ENCODE measurements around the gene LINC00305.

The LINC00305 gene

GRCh38 chr18:64148988-64149387 lies at the start of gene LINC00305:
TSS of gene LINC00305 (minus strand) at chr18:64149088.
- no peak for DNase-seq

DNA sequence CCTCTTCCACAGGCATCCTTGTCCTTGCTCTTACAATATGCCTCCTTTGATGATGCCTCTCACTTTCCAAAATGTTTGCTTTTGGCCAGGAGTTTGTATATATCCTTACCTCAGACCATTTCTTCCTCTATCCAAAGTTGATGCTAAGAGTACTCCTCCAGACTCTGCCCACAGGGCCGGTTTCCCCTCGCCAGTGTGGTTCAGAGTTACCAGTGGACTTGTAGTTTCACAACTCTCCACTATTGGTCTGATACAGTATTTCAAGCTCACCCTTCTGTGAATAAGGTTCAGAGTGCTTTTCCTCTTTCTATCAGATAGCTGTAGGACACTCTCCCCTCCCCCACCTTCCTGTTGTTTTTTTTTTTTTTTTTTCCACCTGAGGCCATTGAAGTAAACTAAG lies 42.2 kb upstream of the LINC00305 start:
- no peak for DNase-seq

DNA sequence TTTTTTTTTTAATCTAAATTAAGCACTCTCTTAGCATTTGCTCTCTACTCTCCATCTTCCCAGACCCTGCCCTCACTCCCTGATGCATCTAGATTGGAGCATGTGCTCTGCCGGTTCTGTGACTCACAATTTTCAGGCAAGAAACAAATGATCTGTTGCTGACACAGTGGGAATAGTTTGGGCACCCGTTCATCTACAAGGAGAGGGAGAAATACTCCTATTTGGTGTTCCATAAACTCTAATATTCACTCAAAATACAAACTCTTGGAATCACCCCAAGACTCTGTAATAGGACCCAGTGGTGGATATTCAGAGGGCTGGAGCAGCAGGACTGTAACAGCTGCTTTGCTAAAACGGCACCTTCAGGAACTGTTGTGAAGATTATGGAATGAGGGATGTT lies 37.1 kb upstream of the LINC00305 start:
- no peak for DNase-seq

GRCh38 chr18:64183665-64184064 lies 34.8 kb upstream of the LINC00305 start:
- no peak for DNase-seq

GRCh38 chr18:64180617-64181016 lies 31.7 kb upstream of the LINC00305 start:
- DNase-seq = no peak

DNA sequence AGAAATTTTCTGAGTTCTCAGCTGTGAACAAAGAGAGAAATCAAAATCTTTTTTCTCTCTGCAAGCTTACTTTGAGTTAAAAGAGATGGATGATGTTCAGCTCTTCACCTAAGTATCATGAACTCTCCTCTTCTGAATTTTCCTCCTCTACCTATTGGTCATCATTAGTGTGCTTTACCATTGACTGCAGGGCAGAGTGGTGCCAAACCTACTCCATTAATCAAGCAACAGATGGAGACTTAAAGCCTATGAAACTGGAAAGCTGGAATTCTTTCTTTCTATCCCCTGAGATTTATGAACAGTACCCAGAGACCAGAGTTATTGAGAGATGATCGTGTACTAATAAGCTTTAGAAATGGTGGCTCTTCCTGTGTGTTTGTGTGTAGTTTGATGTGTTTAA lies 31.3 kb upstream of the LINC00305 start:
- no peak for DNase-seq

GRCh38 chr18:64179556-64180080 lies 30.7 kb upstream of the LINC00305 start:
- no peak for DNase-seq

DNA sequence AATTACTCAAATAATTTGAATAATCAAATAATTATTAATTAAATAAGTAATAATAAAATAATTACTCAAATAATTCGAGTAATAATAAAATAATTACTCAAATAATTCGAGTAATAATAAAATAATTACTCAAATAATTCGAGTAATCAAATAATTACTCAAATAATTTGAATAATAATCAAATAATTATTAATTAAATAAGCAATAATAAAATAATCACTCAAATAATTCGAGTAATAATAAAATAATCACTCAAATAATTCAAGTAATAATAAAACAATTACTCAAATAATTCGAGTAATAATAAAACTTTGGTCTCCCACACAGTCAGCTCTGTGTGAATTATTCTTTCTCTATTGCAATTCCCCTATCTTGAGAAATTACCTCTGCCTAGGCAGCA lies 30.0 kb upstream of the LINC00305 start:
- no peak for DNase-seq

DNA sequence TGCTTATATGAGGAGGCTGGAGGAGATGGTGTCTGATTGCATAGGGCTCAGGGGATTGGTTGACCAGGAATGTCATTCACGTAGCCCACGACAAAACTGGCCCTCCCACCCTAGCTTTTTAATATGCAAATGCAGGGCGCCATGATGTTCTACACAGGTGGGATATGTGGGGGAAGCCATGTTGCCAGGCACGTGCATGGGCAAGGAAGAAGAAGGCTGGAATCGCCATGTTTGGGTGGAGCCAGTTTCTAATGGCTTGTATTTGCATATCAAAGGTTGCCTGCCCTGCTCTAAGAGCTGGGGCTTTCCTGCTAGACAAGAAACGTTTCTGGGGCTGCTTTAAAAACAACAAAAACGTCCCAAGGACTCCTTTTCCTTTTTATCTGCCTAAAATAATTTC lies 26.5 kb upstream of the LINC00305 start:
- DNase-seq = no peak

DNA sequence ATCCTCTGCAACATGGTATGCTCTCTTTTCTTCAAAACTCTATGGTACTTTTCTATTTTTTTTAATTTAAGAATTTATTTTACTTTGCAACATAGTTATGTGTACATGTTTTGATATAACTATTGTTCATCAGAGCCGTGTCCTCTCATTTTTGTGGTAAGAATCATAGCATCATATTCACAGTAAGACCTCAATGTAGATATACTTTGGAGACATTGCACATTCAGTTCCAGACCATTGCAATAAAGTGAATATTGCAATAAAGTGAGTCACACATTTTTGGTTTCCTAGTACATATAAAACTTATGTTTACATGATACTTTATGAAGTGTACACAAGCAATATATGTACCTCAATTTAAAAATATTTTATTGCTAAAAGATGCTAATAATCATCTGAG lies 22.7 kb upstream of the LINC00305 start:
- no peak for DNase-seq

GRCh38 chr18:64167408-64167925 lies 18.6 kb upstream of the LINC00305 start:
- DNase-seq = no peak

DNA sequence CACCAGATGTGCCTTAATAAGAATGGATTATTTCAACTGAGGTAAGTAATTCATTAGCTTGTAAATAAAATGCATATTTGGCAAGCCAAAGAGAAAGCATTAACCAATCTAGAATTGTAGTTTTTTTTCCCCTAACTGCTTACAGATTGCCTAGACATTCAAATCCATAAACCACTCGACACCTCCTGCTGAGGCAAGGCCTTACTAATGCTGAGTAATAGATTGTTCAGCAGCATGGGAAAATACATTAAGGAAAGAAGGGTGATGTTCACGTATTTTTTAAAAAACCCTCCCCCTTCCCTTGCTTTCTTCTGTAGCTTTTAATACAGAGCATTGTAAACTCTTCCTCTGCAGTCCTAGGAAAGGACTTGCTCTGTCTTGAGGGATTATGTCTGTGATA lies 17.0 kb upstream of the LINC00305 start:
- DNase-seq = no peak

- DNase-seq = no peak
Observed at GRCh38 chr18:64164883-64165282, 16.0 kb upstream of the LINC00305 start.

- no peak for DNase-seq
Observed at GRCh38 chr18:64149916-64150438, 1.1 kb upstream of the LINC00305 start.

GRCh38 chr18:64142904-64143303 lies 6.0 kb downstream of the LINC00305 start:
- DNase-seq = no peak

DNA sequence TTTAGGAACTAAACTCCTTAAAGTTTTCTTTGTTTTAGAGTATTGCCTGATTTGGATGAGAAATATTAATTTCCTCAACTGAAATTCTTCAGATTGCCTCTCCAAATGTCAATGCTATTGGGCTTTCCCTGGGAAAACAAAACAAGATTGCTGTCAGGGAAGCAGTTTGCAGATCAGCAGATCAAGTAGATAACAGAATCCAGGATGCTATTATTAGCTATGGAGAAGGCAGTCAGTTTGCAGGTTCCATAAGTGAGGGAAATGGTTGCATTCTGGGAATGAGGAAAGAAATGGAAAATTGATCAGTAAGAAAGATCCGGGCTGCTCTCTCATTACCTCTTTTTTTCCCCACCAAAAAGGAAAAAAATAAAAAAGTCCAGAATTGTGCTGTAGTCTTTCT lies 11.0 kb downstream of the LINC00305 start:
- no peak for DNase-seq

DNA sequence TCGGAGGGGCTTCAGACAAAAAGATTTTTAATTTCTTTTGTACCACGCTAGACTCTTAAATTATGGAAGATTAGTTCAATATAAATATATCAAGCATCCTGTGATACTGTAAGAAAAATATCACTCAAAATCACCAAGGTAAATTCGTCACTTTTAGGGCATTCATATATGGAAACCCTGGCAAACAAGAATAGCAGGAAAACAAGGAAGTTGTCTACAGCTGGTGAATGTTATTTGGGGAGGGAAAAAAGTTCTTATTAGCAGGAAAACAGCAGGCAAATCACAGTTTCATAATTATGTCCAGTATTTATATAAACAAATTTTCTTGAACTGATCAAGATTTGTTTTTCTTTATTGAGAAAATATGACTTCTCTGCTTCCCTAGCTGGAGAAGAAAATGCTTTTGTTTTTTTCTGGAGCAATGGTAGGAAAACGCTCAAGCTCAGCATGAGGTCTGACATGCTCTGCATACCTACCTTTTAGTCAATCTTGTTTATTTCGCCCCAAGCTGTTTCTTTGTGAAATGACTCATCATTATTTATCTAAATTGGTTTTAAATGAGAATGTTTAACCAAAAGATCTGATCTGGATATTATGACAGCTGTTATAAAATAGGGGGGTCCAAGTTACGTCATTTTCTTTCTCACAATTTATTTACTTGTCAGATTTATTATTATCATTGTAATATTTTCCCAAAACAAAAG lies 14.7 kb downstream of the LINC00305 start:
- DNase-seq = no peak

DNA sequence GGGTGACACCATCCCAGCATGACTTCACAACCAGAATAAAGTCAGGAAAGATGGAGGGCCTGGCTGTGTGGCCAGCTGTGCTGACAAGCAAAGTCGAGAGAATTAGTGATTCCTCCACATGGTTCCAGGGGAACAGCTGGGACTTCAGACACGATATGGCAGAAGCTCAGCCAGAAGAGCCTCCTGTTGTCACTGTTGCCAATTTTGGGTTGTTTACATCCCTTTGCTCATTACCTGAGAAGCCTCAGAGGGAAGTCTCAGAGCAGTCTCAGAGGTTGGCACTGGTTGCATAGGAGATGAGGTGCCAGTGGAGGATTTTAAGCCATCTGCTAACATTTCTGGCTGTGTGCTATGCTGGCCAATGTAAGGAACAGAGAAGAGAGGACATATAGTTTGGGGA lies 16.0 kb downstream of the LINC00305 start:
- DNase-seq = no peak

- no peak for DNase-seq
Observed at GRCh38 chr18:64131314-64131713, 17.6 kb downstream of the LINC00305 start.

- DNase-seq = no peak
Observed at GRCh38 chr18:64127172-64127571, 21.7 kb downstream of the LINC00305 start.

- no peak for DNase-seq
Observed at GRCh38 chr18:64119916-64120315, 29.0 kb downstream of the LINC00305 start.

DNA sequence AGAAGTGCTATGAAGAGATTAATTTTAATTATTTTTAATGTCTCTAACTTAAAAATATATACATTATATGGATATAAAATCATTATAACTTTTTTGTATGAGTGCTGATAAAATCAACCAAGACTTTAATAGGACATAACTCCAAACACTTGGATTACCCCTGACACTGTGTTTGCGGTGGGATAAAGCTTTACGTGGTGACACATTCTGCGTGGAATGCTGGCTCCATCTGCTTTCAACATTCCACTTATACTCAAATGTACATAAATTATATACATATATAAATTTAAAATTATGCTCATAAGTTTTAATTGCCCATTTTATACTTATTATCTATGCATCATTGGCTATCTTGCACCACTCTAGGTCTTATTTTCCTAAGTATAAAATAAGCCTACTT lies 30.5 kb downstream of the LINC00305 start:
- DNase-seq = no peak

- DNase-seq = no peak
Observed at GRCh38 chr18:64116571-64117175, 32.2 kb downstream of the LINC00305 start.

GRCh38 chr18:64115881-64116280 lies 33.0 kb downstream of the LINC00305 start:
- DNase-seq = no peak

Measured in NCI-H774 (cell line).